ENCODE data around the gene PLEKHN1. TPM values are rescaled to one million over a fixed set of nuclear protein-coding genes. Genes with fewer than 3 reads are reported as not detected.

The PLEKHN1 gene
- total RNA-seq, 2 donors from 2014 or later = 1.5 to 4.6 TPM

DNA sequence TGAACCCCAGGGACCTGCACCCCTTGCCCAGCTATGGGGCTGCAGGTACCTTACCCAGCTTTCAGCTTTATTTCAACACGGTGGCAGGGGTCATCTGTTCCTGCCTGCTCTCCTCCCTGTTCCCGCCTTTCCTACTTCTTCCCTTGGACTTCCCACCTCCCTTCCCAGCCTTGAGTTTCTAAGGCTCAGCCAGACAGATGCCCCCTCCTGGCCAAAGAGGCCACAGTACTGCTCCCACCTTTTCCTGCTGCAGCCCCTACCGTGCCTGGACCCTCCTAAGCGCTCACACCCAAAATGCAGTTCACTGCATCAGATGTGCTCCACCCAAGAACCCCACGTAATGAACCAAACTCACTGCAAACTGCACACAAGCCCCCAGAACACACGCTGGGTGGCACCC, 14.9 kb upstream of the PLEKHN1 start:
- H3K27me3 ChIP-seq (ENCODE audit: control insufficient read depth, insufficient read depth, low read length, poor library complexity, severe bottlenecking) = no peaks in the 10 kb centered on the region
- peaks cover 78% of the 10 kb centered on the region for H3K36me3 ChIP-seq (ENCODE audit: control insufficient read depth, insufficient read depth, low read length)
- H3K4me3 ChIP-seq (ENCODE audit: low read length) = no peak overlapping the region
- H3K27ac ChIP-seq (ENCODE audit: low read depth, low read length) = no peak overlapping the region
- peaks cover 69% of the 10 kb centered on the region for H3K36me3 Mint-ChIP-seq (ENCODE audit: low read depth)
- no peaks in the 10 kb centered on the region for H3K9me3 ChIP-seq (ENCODE audit: control insufficient read depth, low read length)
- DNase-seq = peak; percentile 83
- no peaks in the 10 kb centered on the region for H3K4me1 ChIP-seq (ENCODE audit: control insufficient read depth, insufficient read depth, low read length)
- H3K9ac ChIP-seq (ENCODE audit: extremely low read depth, low read length, poor library complexity, severe bottlenecking) = no peak overlapping the region
- H3K4me1 Mint-ChIP-seq = peaks cover 4% of the 10 kb centered on the region
- peak overlapping the region; percentile 58 for H3K27ac Mint-ChIP-seq
- 80 to 83% methylated on average over 2 to 6 of the region's 6 CpGs for WGBS, 2 experiments (ENCODE audit: insufficient coverage in 1 of 2, insufficient read length in 1 of 2)
- TF ChIP-seq, protein P1, sequence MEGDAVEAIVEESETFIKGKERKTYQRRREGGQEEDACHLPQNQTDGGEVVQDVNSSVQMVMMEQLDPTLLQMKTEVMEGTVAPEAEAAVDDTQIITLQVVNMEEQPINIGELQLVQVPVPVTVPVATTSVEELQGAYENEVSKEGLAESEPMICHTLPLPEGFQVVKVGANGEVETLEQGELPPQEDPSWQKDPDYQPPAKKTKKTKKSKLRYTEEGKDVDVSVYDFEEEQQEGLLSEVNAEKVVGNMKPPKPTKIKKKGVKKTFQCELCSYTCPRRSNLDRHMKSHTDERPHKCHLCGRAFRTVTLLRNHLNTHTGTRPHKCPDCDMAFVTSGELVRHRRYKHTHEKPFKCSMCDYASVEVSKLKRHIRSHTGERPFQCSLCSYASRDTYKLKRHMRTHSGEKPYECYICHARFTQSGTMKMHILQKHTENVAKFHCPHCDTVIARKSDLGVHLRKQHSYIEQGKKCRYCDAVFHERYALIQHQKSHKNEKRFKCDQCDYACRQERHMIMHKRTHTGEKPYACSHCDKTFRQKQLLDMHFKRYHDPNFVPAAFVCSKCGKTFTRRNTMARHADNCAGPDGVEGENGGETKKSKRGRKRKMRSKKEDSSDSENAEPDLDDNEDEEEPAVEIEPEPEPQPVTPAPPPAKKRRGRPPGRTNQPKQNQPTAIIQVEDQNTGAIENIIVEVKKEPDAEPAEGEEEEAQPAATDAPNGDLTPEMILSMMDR (conservative IDR thresholded peaks at IDR 0.05) = peak; percentile 79
- H3K27me3 Mint-ChIP-seq (ENCODE audit: insufficient read depth) = no peaks in the 10 kb centered on the region
- H3K9me3 Mint-ChIP-seq = no peaks in the 10 kb centered on the region
- H3K4me3 Mint-ChIP-seq = no peak overlapping the region

DNA sequence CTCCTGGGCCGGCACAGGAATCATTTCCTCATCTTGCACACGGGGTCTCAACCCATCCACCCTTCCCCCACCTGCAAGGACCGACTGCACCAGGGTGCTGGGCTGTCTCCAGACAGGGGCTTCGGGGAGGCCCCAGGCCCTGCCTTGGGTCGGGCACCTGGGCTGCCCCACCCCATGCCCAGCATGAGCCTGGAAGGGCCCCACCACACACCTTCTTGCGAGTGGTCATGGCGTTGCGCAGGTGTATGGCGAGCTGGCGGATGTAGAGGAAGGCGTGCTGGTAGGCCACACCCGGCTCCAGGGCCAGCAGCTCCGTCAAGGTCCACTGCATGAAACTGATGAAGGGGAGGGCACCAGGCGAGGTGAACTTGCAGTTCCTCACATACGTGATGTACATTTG, 14.1 kb upstream of the PLEKHN1 start:
- Histone ChIP-seq H3K4me3 (ENCODE audit: low read length) (no peak overlapping the region), H3K4me1 (ENCODE audit: control insufficient read depth, insufficient read depth, low read length) (no peaks in the 10 kb centered on the region), H3K27ac (ENCODE audit: low read depth, low read length) (no peak overlapping the region), H3K9ac (ENCODE audit: extremely low read depth, low read length, poor library complexity, severe bottlenecking) (no peak overlapping the region), H3K36me3 (ENCODE audit: control insufficient read depth, insufficient read depth, low read length) (peaks cover 86% of the 10 kb centered on the region), H3K9me3 (ENCODE audit: control insufficient read depth, low read length) (no peaks in the 10 kb centered on the region), H3K27me3 (ENCODE audit: control insufficient read depth, insufficient read depth, low read length, poor library complexity, severe bottlenecking) (no peaks in the 10 kb centered on the region)
- DNase-seq = no peak
- WGBS, 2 experiments (ENCODE audit: insufficient coverage in 1 of 2, insufficient read length in 1 of 2) = 94 to 95% methylated on average over 12 to 15 of the region's 15 CpGs
- Mint-ChIP-seq H3K27me3 (ENCODE audit: insufficient read depth) (no peaks in the 10 kb centered on the region), H3K9me3 (no peaks in the 10 kb centered on the region), H3K4me3 (no peak overlapping the region), H3K27ac (no peak overlapping the region), H3K4me1 (peaks cover 4% of the 10 kb centered on the region), H3K36me3 (ENCODE audit: low read depth) (peaks cover 70% of the 10 kb centered on the region)
- TF ChIP-seq, protein P1 (conservative IDR thresholded peaks at IDR 0.05) = no peak

GRCh38 chr1:952603-953002, 13.7 kb upstream of the PLEKHN1 start:
- no peak overlapping the region for H3K4me3 Mint-ChIP-seq
- Histone ChIP-seq H3K36me3 (ENCODE audit: control insufficient read depth, insufficient read depth, low read length) (peaks cover 84% of the 10 kb centered on the region), H3K27ac (ENCODE audit: low read depth, low read length) (no peak overlapping the region), H3K27me3 (ENCODE audit: control insufficient read depth, insufficient read depth, low read length, poor library complexity, severe bottlenecking) (no peaks in the 10 kb centered on the region), H3K4me1 (ENCODE audit: control insufficient read depth, insufficient read depth, low read length) (no peaks in the 10 kb centered on the region), H3K9me3 (ENCODE audit: control insufficient read depth, low read length) (no peaks in the 10 kb centered on the region), H3K9ac (ENCODE audit: extremely low read depth, low read length, poor library complexity, severe bottlenecking) (no peak overlapping the region), H3K4me3 (ENCODE audit: low read length) (no peak overlapping the region)
- H3K27me3 Mint-ChIP-seq (ENCODE audit: insufficient read depth) = no peaks in the 10 kb centered on the region
- no peak for DNase-seq
- TF ChIP-seq, protein P1 (conservative IDR thresholded peaks at IDR 0.05) = no peak
- H3K4me1 Mint-ChIP-seq = peaks cover 7% of the 10 kb centered on the region
- H3K27ac Mint-ChIP-seq = no peak overlapping the region
- H3K36me3 Mint-ChIP-seq (ENCODE audit: low read depth) = peaks cover 71% of the 10 kb centered on the region
- WGBS, 2 experiments (ENCODE audit: insufficient coverage in 1 of 2, insufficient read length in 1 of 2) = 94 to 95% methylated on average over 5 to 7 of the region's 7 CpGs
- H3K9me3 Mint-ChIP-seq = no peaks in the 10 kb centered on the region
